GM18909 (cell line): ENCODE measurements around the gene AZIN2.
"Not testable (repeated sequence)": the region's sequence is repeated elsewhere in the genome, so short reads cannot be mapped to it uniquely, and the experiment has no call there.

ENCODE experiments used
- ATAC-seq: cut with Tn5 transposase; IDR thresholded peaks from one replicate; pipeline ENCODE4 v1.9.1; 2021; ENCODE audit warnings: mild to moderate bottlenecking; ENCODE audit not compliant: unreplicated experiment, poor library complexity

The AZIN2 gene

DNA sequence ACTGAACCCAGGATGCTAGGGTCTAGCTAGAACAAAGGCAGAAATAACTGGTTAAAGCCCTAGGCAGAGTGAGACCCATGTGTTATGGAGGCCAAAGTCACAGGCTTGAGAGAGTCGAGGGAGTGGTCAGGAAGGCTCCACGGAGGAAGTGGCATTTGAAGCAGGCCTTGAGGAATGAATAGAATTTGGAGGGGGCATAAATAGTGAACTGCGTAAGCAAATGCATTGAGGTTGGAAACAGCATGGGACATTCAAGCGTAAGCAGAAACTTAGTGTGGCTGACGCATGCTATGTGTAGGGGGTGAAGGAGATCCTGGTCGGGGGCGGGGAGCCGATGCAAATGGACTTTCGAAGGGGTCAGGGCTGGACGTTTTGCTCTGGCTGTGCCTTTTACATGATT lies 11.5 kb downstream of the AZIN2 start:
- ATAC-seq: no peak

- ATAC-seq: no peak
These were observed 12.1 kb downstream of the AZIN2 start for GRCh38 chr1:33093004-33093403.

- no peak for ATAC-seq
These were observed 13.5 kb downstream of the AZIN2 start for GRCh38 chr1:33094486-33094885.

DNA sequence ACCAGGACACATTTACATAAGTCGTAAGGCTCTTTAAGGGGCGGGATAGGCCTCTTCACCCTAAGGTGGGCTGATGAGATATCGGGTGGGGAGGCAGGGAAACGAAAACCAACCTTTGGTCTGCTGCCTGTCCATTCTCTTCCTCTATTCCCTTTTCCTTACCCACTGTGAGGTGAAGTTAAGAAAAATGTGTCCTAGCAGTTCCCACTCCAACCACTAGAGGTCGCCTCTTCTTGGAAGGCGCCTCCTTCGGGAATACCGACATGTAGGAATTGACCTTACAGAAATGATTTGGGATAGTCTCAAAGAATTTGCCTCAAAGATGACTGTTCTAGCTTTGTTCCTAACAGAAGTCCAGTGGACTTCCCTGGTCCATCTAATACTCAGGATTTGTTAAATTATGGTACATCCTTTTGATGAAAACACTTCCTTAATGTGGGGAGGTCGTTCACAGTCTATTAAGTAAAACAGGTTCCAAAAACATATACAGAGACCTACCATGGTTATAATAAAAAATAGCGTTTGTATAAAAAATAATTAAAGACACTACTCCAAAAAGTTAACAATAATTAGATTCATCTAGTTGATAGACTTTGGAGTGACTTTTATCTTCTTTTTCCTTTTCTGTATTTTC lies 14.1 kb downstream of the AZIN2 start:
- no peak for ATAC-seq

DNA sequence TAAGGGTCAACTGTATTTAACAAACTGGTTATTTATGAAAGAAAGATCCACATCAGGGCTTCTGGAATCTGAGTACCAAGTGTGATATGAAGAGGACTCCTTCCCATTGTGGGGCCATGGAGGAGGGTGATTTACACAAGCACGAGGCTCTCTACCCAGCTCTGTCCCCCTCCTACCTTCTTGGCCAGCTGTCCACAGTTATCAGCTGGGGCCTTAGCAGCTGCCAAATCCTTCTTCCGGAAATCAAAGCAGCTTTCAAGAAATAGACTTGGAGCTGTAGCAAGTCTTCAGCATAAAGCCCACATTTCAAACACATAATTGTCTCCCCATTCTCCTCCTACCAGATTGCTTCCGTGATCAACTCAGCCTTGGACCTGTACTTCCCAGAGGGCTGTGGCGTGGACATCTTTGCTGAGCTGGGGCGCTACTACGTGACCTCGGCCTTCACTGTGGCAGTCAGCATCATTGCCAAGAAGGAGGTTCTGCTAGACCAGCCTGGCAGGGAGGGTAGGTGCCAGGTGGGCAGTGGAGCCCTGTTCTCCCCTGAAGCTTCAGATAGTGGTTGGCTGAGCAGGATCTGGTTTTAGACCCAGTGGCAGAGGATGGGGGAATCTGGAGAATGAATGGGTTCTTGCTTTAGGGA lies 15.5 kb downstream of the AZIN2 start:
- no peak for ATAC-seq

- ATAC-seq: no peak
These were observed 16.2 kb downstream of the AZIN2 start for GRCh38 chr1:33097137-33097611.

- no peak for ATAC-seq
These were observed 16.8 kb downstream of the AZIN2 start for GRCh38 chr1:33097762-33098161.

DNA sequence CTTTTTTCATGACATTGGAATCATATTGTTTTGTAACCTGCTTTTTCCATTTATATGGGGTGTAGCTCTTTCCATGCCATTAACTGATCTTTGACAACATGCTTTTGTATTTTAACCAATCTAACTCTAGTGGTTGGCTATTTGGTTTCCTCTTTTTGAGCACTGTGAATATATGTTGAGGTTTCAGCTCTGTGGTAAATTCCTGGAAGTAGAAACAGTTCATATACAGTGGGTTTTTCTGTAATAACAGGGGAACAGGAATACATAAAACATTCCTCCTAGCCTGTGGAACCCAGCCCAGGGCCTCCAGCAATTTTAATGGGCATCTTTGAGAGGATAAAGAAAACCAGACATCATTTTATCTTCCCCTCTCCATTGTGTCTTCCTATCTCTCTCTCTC lies 17.4 kb downstream of the AZIN2 start:
- ATAC-seq: no peak

GRCh38 chr1:33099290-33100118 lies 18.6 kb downstream of the AZIN2 start:
- ATAC-seq: peak; percentile 89

- ATAC-seq: not testable (repeated sequence)
These were observed 19.1 kb downstream of the AZIN2 start for GRCh38 chr1:33100119-33100415.

DNA sequence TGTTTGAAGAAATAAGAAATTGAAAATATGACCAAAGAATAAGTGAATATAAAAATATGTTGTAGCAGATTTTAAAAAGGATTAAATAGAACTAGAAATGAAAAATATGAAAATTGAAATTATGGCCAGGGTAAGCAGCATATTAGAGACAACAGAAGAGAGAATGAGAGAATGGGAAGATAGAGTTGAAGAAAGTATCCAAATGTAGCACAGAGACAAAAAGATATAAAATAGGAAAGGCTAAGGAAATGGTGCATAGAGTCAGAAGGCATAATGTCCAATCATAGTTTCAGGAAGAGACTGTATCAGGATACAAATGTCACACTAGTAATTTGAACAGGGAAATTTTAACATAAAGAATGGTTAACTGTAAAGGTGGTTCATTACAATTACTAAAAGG lies 29.5 kb downstream of the AZIN2 start:
- ATAC-seq: no peak

- ATAC-seq: no peak
These were observed 31.0 kb downstream of the AZIN2 start for GRCh38 chr1:33111965-33112364.

GRCh38 chr1:33117440-33118085 lies 36.6 kb downstream of the AZIN2 start:
- ATAC-seq: no peak

GRCh38 chr1:33118274-33118673 lies 37.3 kb downstream of the AZIN2 start:
- no peak for ATAC-seq

GRCh38 chr1:33119050-33119449 lies 38.1 kb downstream of the AZIN2 start:
- ATAC-seq: no peak

DNA sequence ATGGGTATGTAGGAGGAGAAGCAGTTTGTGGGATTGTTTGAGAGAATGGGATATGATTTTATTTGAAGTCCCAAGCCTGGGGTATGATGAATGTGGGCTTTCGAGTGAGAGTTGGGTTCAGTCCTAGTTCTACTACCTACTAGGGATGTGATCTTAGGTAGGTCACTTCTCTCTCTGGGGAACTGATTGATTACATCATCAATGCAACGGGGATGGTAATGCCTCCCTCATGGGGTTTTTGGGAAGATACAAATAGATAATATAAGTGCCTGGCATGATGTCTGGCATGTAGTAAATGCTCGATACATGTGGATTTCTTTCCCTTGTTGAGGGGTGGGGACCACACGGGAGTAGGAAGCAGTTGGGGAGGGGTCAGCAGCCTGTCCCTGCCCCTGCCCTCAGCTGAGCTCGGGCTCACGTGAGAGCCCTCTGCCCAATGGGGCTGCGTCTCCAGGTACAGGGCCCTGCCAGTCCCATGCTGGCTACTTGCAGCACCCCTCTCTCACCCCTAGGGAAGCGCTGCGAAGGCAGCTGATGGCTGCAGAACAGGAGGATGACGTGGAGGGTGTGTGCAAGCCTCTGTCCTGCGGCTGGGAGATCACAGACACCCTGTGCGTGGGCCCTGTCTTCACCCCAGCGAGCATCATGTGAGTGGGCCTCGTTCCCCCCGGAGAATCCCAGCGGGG lies 38.7 kb downstream of the AZIN2 start:
- no peak for ATAC-seq

GRCh38 chr1:33120436-33121231 lies 39.7 kb downstream of the AZIN2 start:
- ATAC-seq: no peak

GRCh38 chr1:33121728-33122127 lies 40.8 kb downstream of the AZIN2 start:
- no peak for ATAC-seq

GRCh38 chr1:33122483-33123178 lies 41.7 kb downstream of the AZIN2 start:
- ATAC-seq: no peak
